Spleen (tissue), 11 donors: ENCODE measurements around the gene SH3RF1. TPM values are rescaled to one million over a fixed set of nuclear protein-coding genes. Genes with fewer than 3 reads are reported as not detected.

ENCODE experiments used
- DNase-seq: peaks from one replicate; pipeline ENCODE4 v3.0.0-alpha.2; 2020
- H3K27ac ChIP-seq, 8 donors: fragments of 200-600 bp; sonication (generic) in 7 of 8; 1 replicate in 4 of 8; 2 replicates in 4 of 8; pipeline versions ENCODE4 v1.5.0 to v1.8.0; 2016 to 2021; ENCODE audit warnings: inconsistent platforms in 4 of 8, mild to moderate bottlenecking in 4 of 8, moderate library complexity in 1 of 8
- H3K27me3 ChIP-seq, 7 donors: fragments of 200-600 bp; sonication (generic) in 6 of 7; replicated peaks in 1 of 7; 1 replicate in 4 of 7; 2 replicates in 3 of 7; pipeline versions ENCODE4 v1.5.0 to v1.8.0; 2016 to 2021; ENCODE audit warnings: inconsistent platforms in 3 of 7, mild to moderate bottlenecking in 1 of 7
- H3K36me3 ChIP-seq, 6 donors: fragments of 200-600 bp; sonication (generic) in 5 of 6; 1 replicate in 4 of 6; 2 replicates in 2 of 6; pipeline versions ENCODE4 v1.5.0 to v1.8.0; 2016 to 2021; ENCODE audit warnings: inconsistent platforms in 2 of 6
- H3K4me1 ChIP-seq, 6 donors: fragments of 200-600 bp; sonication (generic) in 5 of 6; 1 replicate in 3 of 6; 2 replicates in 3 of 6; pipeline versions ENCODE4 v1.5.0 to v1.8.0; 2016 to 2021; ENCODE audit warnings: inconsistent platforms in 3 of 6
- H3K4me3 ChIP-seq, 8 donors: fragments of 200-600 bp; sonication (generic) in 7 of 8; 1 replicate in 4 of 8; 2 replicates in 4 of 8; pipeline versions ENCODE4 v1.5.0 to v1.8.0; 2016 to 2021; ENCODE audit warnings: inconsistent platforms in 4 of 8, mild to moderate bottlenecking in 4 of 8, moderate library complexity in 2 of 8
- H3K9me3 ChIP-seq, 8 donors: fragments of 200-600 bp; sonication (generic) in 7 of 8; 1 replicate in 4 of 8; 2 replicates in 4 of 8; pipeline versions ENCODE4 v1.5.0 to v1.8.0; 2016 to 2021; ENCODE audit warnings: inconsistent platforms in 4 of 8
- CTCF ChIP-seq, 11 experiments: fragments of 200-600 bp in 7 of 11; fragments of 450-650 bp in 4 of 11; sonication (generic) in 4 of 11; IDR thresholded peaks in 8 of 11; conservative IDR thresholded peaks in 3 of 11; 1 replicate in 7 of 11; 2 replicates in 4 of 11; pipeline versions ENCODE4 v1.4.0 to v1.8.0; 2016 to 2021; ENCODE audit warnings: antibody characterized with exemption in 11 of 11, inconsistent platforms in 4 of 11, mild to moderate bottlenecking in 1 of 11
- POLR2A ChIP-seq, 3 donors: fragments of 450-650 bp; IDR thresholded peaks; one replicate each; pipeline ENCODE4 v1.5.1; 2017; ENCODE audit warnings: antibody characterized with exemption in 3 of 3, mild to moderate bottlenecking in 1 of 3
- POLR2AphosphoS5 ChIP-seq, 3 donors: sonication (generic); formaldehyde crosslinking; IDR thresholded peaks; one replicate each; pipeline ENCODE4 v1.5.1; 2017; ENCODE audit warnings: antibody characterized with exemption in 3 of 3
- WGBS, 5 donors: extraction: QIAGEN DNeasy Blood & Tissue Kit in 3 of 5; methylation state at CpG; one replicate each; pipeline versions ENCODE4 v1.1.5 to v1.1.7; 2013 to 2018; 5-methylcytosine and 5-hydroxymethylcytosine counted together
- intact Hi-C: fragments of 100-400 bp; cut with DNase I; formaldehyde crosslinking; loops from one replicate; pipeline ENCODE4 v1.15.0; 2023; ENCODE audit warnings: low total_unique reads
- polyA plus RNA-seq, 3 donors: library from polyadenylated mRNA; stranded (reverse); fragments of 200-250 nt; gene quantifications; one replicate each; pipeline ENCODE4 v1.2.1, GENCODE V29; 2013
- total RNA-seq, 7 donors: library from RNA; depleted of rRNA in 3 of 7; stranded (reverse); fragments of >200 nt in 3 of 7; fragmentation: NEBNext Ultra II Directional in 4 of 7; extraction: Animal tissue kit (Norgen Biotek cat#: 25700) in 4 of 7; gene quantifications; one replicate each; pipeline versions ENCODE4 v1.1.0 to v1.2.1, GENCODE V29; 2016 to 2021
- donor health status: healthy with polysubstance abuse.
- donor health status: DM: no; HTN: no; CAD: no; lungs with moderate emphysema.
- donor health status: DM: no; HTN: no; CAD: no.
- donor health status: Bipolar disorder and iron deficiency.
- donor health status: healthy.
- donor health status: DM: no; HTN: no; CAD: no.
- donor health status: DM: yes; HTN: yes; CAD: no.

The SH3RF1 gene
- total and polyA plus RNA-seq, 10 donors = 1.1 to 18.6 (median 10.0) TPM

GRCh38 chr4:169231647-169232262, 39.0 kb downstream of the SH3RF1 start:
- no peaks in the 10 kb centered on the region for H3K4me1 ChIP-seq
- DNase-seq = no peak
- WGBS, 5 donors = 84 to 96% (median 94%) methylated on average over 4 of the region's 4 CpGs
- H3K4me3 ChIP-seq = no peak overlapping the region
- H3K27me3 ChIP-seq = no peaks in the 10 kb centered on the region
- no peaks in the 10 kb centered on the region for H3K9me3 ChIP-seq
- no peaks in the 10 kb centered on the region for H3K36me3 ChIP-seq
- TF ChIP-seq CTCF (IDR thresholded peaks at IDR 0.05 in 8 of 11, conservative IDR thresholded peaks at IDR 0.05 in 3 of 11) (no peak), POLR2AphosphoS5 (IDR thresholded peaks at IDR 0.05) (no peak), POLR2A (IDR thresholded peaks at IDR 0.05) (no peak)
- intact Hi-C loops = no loop called here
- H3K27ac ChIP-seq = no peak overlapping the region

- 71 to 83% (median 77%) methylated on average over 6 of the region's 6 CpGs for WGBS, 5 donors
- H3K4me1 ChIP-seq = peaks cover 0 to 8% (median 0%) of the 10 kb centered on the region in 6 donors
- no peaks in the 10 kb centered on the region for H3K9me3 ChIP-seq
- H3K4me3 ChIP-seq = no peak overlapping the region
- no peak for TF ChIP-seq POLR2A (IDR thresholded peaks at IDR 0.05)
- TF ChIP-seq CTCF (IDR thresholded peaks at IDR 0.05 in 8 of 11, conservative IDR thresholded peaks at IDR 0.05 in 3 of 11) = no peak
- H3K36me3 ChIP-seq = no peaks in the 10 kb centered on the region
- intact Hi-C loops = no loop called here
- no peaks in the 10 kb centered on the region for H3K27me3 ChIP-seq
- no peak for DNase-seq
- no peak overlapping the region for H3K27ac ChIP-seq
Observed at GRCh38 chr4:169229571-169230028, 41.2 kb downstream of the SH3RF1 start.

GRCh38 chr4:169228076-169228475, 42.7 kb downstream of the SH3RF1 start:
- 93 to 100% (median 95%) methylated on average over 1 of the region's 1 CpG for WGBS, 5 donors

GRCh38 chr4:169226565-169226964, 44.2 kb downstream of the SH3RF1 start:
- TF ChIP-seq POLR2A (IDR thresholded peaks at IDR 0.05) (no peak), CTCF (IDR thresholded peaks at IDR 0.05 in 8 of 11, conservative IDR thresholded peaks at IDR 0.05 in 3 of 11) (no peak), POLR2AphosphoS5 (IDR thresholded peaks at IDR 0.05) (no peak)
- H3K27ac ChIP-seq = no peak overlapping the region
- no peaks in the 10 kb centered on the region for H3K36me3 ChIP-seq
- no peaks in the 10 kb centered on the region for H3K27me3 ChIP-seq
- no peak overlapping the region for H3K4me3 ChIP-seq
- no peak for DNase-seq
- intact Hi-C loops = no loop called here
- H3K9me3 ChIP-seq = no peaks in the 10 kb centered on the region
- H3K4me1 ChIP-seq = peaks cover 0 to 8% (median 0%) of the 10 kb centered on the region in 6 donors

More at GRCh38 chr4:169228076-169228475, 42.7 kb downstream of the SH3RF1 start:
- H3K27ac ChIP-seq = no peak overlapping the region
- no peaks in the 10 kb centered on the region for H3K27me3 ChIP-seq
- H3K4me1 ChIP-seq = peaks cover 0 to 8% (median 0%) of the 10 kb centered on the region in 6 donors
- no peak overlapping the region for H3K4me3 ChIP-seq
- intact Hi-C loops = no loop called here
- no peak for DNase-seq
- TF ChIP-seq POLR2AphosphoS5 (IDR thresholded peaks at IDR 0.05) (no peak), POLR2A (IDR thresholded peaks at IDR 0.05) (no peak), CTCF (IDR thresholded peaks at IDR 0.05 in 8 of 11, conservative IDR thresholded peaks at IDR 0.05 in 3 of 11) (no peak)
- H3K36me3 ChIP-seq = no peaks in the 10 kb centered on the region
- no peaks in the 10 kb centered on the region for H3K9me3 ChIP-seq
